C4-2B (cell line): ENCODE data around the gene FITM2.

Source experiments
- CTCF ChIP-seq: fragments of 450-650 bp; conservative IDR thresholded peaks from 2 replicates; pipeline ENCODE4 v1.5.1; 2017; ENCODE audit warnings: mild to moderate bottlenecking
- ZFX ChIP-seq: fragments of 450-650 bp; IDR thresholded peaks from 2 replicates; pipeline ENCODE4 v1.6.1; 2017

- no peak for TF ChIP-seq CTCF
- no peak for TF ChIP-seq ZFX
These were observed 22.8 kb downstream of the FITM2 start for GRCh38 chr20:44288252-44288651.
